WTC11 (cell line): ENCODE measurements around the gene SNX19. TPM values are rescaled to one million over a fixed set of nuclear protein-coding genes. Genes with fewer than 3 reads are reported as not detected.

Experiments used
- ATAC-seq: fragments of 200-7000 bp; cut with Tn5 transposase; 2 replicates; pipeline ENCODE4 v1.10.0; 2021; ENCODE audit warnings: mild to moderate bottlenecking, moderate library complexity
- CTCF ChIA-PET: fragments of 300-600 bp; sonication (Branson Sonifier 250); formaldehyde crosslinking; loops from one replicate; lab custom pipeline; 2021; ENCODE audit warnings: antibody characterized with exemption; lab: Charles Lee
- POLR2A ChIA-PET: fragments of 350-600 bp; sonication (Branson Sonifier 250); formaldehyde crosslinking; loops from one replicate; lab custom pipeline; 2021; ENCODE audit warnings: antibody characterized with exemption; lab: Charles Lee
- DNase-seq: peaks from one replicate; pipeline ENCODE4 v3.0.0; 2021; ENCODE audit warnings: low spot score
- H3K27ac Mint-ChIP-seq: 2 replicates; pipeline ENCODE4 v1.8.0; 2021; ENCODE audit warnings: mixed read lengths
- H3K27me3 Mint-ChIP-seq: 2 replicates; pipeline ENCODE4 v1.8.0; 2021; ENCODE audit warnings: low read depth, mild to moderate bottlenecking, moderate library complexity, mixed read lengths
- H3K36me3 Mint-ChIP-seq: 2 replicates; pipeline ENCODE4 v1.8.0; 2021; ENCODE audit warnings: mixed read lengths
- H3K4me1 Mint-ChIP-seq: 2 replicates; pipeline ENCODE4 v1.8.0; 2022; ENCODE audit warnings: mixed read lengths
- H3K4me3 Mint-ChIP-seq: 2 replicates; pipeline ENCODE4 v1.8.0; 2021; ENCODE audit warnings: mild to moderate bottlenecking, moderate library complexity, mixed read lengths
- H3K9me3 Mint-ChIP-seq: 2 replicates; pipeline ENCODE4 v1.8.0; 2021; ENCODE audit warnings: mixed read lengths
- GTF2I ChIP-seq: fragments of 250-450 bp; sonication (Bioruptor Pico); conservative IDR thresholded peaks from 2 replicates; pipeline ENCODE4 v1.4.0; 2021; ENCODE audit warnings: mild to moderate bottlenecking
- MYBL2 ChIP-seq: sonication (generic); formaldehyde crosslinking; IDR thresholded peaks from 2 replicates; pipeline ENCODE4 v1.8.1; 2023; ENCODE audit warnings: mild to moderate bottlenecking, moderate library complexity, missing genetic modification reagents
- RELA ChIP-seq: sonication (generic); formaldehyde crosslinking; IDR thresholded peaks from 2 replicates; pipeline ENCODE4 v1.8.1; 2022; ENCODE audit warnings: missing genetic modification reagents, mild to moderate bottlenecking, borderline replicate concordance
- total RNA-seq: library from RNA; stranded (reverse); gene quantifications from 3 replicates; pipeline ENCODE4 v1.2.3, GENCODE V29; 2021
- TF ChIP-seq, protein P1 (sequence below): sonication (generic); formaldehyde crosslinking; conservative IDR thresholded peaks from 2 replicates; pipeline ENCODE4 v1.8.1; 2022; ENCODE audit warnings: mild to moderate bottlenecking, missing genetic modification reagents
- TF ChIP-seq, protein P2 (sequence below): sonication (generic); formaldehyde crosslinking; IDR thresholded peaks from 2 replicates; pipeline ENCODE4 v1.8.1; 2023; ENCODE audit warnings: mild to moderate bottlenecking, missing genetic modification reagents, moderate library complexity
- TF ChIP-seq, protein P3 (sequence below): sonication (generic); formaldehyde crosslinking; IDR thresholded peaks from 2 replicates; pipeline ENCODE4 v1.8.0; 2023; ENCODE audit warnings: missing genetic modification reagents, mild to moderate bottlenecking, borderline replicate concordance
- TF ChIP-seq, protein P4 (sequence below): sonication (generic); formaldehyde crosslinking; IDR thresholded peaks from 2 replicates; pipeline ENCODE4 v1.8.1; 2023; ENCODE audit warnings: mild to moderate bottlenecking, missing genetic modification reagents, borderline replicate concordance
- TF ChIP-seq, protein P5 (sequence below): sonication (generic); formaldehyde crosslinking; IDR thresholded peaks from 2 replicates; pipeline ENCODE4 v1.8.0; 2022; ENCODE audit warnings: mild to moderate bottlenecking, missing genetic modification reagents
- TF ChIP-seq, protein P6 (sequence below): fragments of 250-450 bp; sonication (Bioruptor Pico); IDR thresholded peaks from 2 replicates; pipeline ENCODE4 v1.9.0; 2021; ENCODE audit warnings: mild to moderate bottlenecking
- TF ChIP-seq, protein P7 (sequence below): fragments of 250-450 bp; sonication (Bioruptor Pico); IDR thresholded peaks from 2 replicates; pipeline ENCODE4 v1.8.0; 2021; ENCODE audit warnings: mild to moderate bottlenecking
- TF ChIP-seq, protein P8 (sequence below): fragments of 200-600 bp; IDR thresholded peaks from 2 replicates; pipeline ENCODE4 v1.8.0; 2022; ENCODE audit warnings: antibody characterized with exemption

SNX19 gene
- total RNA-seq, 1 experiment from 2014 or later, result 25.2 TPM

DNA sequence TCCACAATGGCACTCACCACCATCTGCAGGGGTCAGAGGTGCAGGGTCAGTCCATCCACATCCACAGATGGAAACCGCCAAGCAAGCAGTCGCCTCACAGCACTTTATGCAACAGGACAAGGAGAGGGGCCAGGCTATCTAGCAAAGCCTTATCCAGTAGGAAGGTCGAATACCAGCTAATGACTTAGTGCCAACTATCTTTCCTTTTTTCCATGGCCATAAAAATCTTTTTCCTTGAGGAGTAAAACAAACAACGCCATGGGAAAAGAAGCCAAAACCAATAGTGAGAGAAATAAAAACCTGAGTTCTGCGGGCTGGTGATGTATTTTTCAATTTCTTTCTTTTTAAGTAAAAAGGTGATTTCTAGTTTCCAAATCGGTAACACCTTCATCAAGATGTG lies 8.2 kb downstream of the SNX19 start:
- Mint-ChIP-seq H3K36me3 (peaks cover 42% of the 10 kb centered on the region), H3K4me1 (0 out of 2 replicates have a peak, but pooled peaks cover 3% of the 10 kb centered on the region), H3K27me3 (no peaks in the 10 kb centered on the region), H3K27ac (no peak overlapping the region), H3K4me3 (no peak overlapping the region), H3K9me3 (no peaks in the 10 kb centered on the region)
- ATAC-seq, result no peak
- CTCF ChIA-PET, result interaction anchor here (1.2 kb wide), 1 partner anchor 8 kb away, joined by 4 read pairs; the partner anchor contains the start of gene SNX19
- no peak for DNase-seq
- POLR2A ChIA-PET, result no interaction called here
- TF ChIP-seq, protein P1, sequence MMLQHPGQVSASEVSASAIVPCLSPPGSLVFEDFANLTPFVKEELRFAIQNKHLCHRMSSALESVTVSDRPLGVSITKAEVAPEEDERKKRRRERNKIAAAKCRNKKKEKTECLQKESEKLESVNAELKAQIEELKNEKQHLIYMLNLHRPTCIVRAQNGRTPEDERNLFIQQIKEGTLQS (CRISPR knock-in tag), result no peak
- TF ChIP-seq, protein P2, sequence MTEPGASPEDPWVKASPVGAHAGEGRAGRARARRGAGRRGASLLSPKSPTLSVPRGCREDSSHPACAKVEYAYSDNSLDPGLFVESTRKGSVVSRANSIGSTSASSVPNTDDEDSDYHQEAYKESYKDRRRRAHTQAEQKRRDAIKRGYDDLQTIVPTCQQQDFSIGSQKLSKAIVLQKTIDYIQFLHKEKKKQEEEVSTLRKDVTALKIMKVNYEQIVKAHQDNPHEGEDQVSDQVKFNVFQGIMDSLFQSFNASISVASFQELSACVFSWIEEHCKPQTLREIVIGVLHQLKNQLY (CRISPR knock-in tag), result no peak
- TF ChIP-seq RELA (CRISPR knock-in tag), result no peak
- TF ChIP-seq, protein P3, sequence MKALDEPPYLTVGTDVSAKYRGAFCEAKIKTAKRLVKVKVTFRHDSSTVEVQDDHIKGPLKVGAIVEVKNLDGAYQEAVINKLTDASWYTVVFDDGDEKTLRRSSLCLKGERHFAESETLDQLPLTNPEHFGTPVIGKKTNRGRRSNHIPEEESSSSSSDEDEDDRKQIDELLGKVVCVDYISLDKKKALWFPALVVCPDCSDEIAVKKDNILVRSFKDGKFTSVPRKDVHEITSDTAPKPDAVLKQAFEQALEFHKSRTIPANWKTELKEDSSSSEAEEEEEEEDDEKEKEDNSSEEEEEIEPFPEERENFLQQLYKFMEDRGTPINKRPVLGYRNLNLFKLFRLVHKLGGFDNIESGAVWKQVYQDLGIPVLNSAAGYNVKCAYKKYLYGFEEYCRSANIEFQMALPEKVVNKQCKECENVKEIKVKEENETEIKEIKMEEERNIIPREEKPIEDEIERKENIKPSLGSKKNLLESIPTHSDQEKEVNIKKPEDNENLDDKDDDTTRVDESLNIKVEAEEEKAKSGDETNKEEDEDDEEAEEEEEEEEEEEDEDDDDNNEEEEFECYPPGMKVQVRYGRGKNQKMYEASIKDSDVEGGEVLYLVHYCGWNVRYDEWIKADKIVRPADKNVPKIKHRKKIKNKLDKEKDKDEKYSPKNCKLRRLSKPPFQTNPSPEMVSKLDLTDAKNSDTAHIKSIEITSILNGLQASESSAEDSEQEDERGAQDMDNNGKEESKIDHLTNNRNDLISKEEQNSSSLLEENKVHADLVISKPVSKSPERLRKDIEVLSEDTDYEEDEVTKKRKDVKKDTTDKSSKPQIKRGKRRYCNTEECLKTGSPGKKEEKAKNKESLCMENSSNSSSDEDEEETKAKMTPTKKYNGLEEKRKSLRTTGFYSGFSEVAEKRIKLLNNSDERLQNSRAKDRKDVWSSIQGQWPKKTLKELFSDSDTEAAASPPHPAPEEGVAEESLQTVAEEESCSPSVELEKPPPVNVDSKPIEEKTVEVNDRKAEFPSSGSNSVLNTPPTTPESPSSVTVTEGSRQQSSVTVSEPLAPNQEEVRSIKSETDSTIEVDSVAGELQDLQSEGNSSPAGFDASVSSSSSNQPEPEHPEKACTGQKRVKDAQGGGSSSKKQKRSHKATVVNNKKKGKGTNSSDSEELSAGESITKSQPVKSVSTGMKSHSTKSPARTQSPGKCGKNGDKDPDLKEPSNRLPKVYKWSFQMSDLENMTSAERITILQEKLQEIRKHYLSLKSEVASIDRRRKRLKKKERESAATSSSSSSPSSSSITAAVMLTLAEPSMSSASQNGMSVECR (CRISPR knock-in tag), result no peak
- TF ChIP-seq, protein P4, sequence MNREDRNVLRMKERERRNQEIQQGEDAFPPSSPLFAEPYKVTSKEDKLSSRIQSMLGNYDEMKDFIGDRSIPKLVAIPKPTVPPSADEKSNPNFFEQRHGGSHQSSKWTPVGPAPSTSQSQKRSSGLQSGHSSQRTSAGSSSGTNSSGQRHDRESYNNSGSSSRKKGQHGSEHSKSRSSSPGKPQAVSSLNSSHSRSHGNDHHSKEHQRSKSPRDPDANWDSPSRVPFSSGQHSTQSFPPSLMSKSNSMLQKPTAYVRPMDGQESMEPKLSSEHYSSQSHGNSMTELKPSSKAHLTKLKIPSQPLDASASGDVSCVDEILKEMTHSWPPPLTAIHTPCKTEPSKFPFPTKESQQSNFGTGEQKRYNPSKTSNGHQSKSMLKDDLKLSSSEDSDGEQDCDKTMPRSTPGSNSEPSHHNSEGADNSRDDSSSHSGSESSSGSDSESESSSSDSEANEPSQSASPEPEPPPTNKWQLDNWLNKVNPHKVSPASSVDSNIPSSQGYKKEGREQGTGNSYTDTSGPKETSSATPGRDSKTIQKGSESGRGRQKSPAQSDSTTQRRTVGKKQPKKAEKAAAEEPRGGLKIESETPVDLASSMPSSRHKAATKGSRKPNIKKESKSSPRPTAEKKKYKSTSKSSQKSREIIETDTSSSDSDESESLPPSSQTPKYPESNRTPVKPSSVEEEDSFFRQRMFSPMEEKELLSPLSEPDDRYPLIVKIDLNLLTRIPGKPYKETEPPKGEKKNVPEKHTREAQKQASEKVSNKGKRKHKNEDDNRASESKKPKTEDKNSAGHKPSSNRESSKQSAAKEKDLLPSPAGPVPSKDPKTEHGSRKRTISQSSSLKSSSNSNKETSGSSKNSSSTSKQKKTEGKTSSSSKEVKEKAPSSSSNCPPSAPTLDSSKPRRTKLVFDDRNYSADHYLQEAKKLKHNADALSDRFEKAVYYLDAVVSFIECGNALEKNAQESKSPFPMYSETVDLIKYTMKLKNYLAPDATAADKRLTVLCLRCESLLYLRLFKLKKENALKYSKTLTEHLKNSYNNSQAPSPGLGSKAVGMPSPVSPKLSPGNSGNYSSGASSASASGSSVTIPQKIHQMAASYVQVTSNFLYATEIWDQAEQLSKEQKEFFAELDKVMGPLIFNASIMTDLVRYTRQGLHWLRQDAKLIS (CRISPR knock-in tag), result no peak
- TF ChIP-seq, protein P5, sequence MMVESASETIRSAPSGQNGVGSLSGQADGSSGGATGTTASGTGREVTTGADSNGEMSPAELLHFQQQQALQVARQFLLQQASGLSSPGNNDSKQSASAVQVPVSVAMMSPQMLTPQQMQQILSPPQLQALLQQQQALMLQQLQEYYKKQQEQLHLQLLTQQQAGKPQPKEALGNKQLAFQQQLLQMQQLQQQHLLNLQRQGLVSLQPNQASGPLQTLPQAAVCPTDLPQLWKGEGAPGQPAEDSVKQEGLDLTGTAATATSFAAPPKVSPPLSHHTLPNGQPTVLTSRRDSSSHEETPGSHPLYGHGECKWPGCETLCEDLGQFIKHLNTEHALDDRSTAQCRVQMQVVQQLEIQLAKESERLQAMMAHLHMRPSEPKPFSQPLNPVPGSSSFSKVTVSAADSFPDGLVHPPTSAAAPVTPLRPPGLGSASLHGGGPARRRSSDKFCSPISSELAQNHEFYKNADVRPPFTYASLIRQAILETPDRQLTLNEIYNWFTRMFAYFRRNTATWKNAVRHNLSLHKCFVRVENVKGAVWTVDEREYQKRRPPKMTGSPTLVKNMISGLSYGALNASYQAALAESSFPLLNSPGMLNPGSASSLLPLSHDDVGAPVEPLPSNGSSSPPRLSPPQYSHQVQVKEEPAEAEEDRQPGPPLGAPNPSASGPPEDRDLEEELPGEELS (CRISPR knock-in tag), result no peak
- TF ChIP-seq, protein P6, sequence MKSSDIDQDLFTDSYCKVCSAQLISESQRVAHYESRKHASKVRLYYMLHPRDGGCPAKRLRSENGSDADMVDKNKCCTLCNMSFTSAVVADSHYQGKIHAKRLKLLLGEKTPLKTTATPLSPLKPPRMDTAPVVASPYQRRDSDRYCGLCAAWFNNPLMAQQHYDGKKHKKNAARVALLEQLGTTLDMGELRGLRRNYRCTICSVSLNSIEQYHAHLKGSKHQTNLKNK (CRISPR knock-in tag), result no peak
- TF ChIP-seq, protein P7, sequence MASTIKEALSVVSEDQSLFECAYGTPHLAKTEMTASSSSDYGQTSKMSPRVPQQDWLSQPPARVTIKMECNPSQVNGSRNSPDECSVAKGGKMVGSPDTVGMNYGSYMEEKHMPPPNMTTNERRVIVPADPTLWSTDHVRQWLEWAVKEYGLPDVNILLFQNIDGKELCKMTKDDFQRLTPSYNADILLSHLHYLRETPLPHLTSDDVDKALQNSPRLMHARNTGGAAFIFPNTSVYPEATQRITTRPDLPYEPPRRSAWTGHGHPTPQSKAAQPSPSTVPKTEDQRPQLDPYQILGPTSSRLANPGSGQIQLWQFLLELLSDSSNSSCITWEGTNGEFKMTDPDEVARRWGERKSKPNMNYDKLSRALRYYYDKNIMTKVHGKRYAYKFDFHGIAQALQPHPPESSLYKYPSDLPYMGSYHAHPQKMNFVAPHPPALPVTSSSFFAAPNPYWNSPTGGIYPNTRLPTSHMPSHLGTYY, result no peak
- no peak for TF ChIP-seq MYBL2 (CRISPR knock-in tag)
- TF ChIP-seq, protein P8, sequence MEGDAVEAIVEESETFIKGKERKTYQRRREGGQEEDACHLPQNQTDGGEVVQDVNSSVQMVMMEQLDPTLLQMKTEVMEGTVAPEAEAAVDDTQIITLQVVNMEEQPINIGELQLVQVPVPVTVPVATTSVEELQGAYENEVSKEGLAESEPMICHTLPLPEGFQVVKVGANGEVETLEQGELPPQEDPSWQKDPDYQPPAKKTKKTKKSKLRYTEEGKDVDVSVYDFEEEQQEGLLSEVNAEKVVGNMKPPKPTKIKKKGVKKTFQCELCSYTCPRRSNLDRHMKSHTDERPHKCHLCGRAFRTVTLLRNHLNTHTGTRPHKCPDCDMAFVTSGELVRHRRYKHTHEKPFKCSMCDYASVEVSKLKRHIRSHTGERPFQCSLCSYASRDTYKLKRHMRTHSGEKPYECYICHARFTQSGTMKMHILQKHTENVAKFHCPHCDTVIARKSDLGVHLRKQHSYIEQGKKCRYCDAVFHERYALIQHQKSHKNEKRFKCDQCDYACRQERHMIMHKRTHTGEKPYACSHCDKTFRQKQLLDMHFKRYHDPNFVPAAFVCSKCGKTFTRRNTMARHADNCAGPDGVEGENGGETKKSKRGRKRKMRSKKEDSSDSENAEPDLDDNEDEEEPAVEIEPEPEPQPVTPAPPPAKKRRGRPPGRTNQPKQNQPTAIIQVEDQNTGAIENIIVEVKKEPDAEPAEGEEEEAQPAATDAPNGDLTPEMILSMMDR, result no peak
- TF ChIP-seq GTF2I (CRISPR knock-in tag), result no peak
